Pons (tissue), 1 donor: ENCODE results near the gene PNPLA5.
A peak's percentile ranks its signal among the peaks of the same experiment; 100 is the strongest.

Source experiments
- DNase-seq: peaks from one replicate; pipeline ENCODE4 v3.0.0-alpha.2; 2016; ENCODE audit warnings: low spot score

PNPLA5 gene

DNA sequence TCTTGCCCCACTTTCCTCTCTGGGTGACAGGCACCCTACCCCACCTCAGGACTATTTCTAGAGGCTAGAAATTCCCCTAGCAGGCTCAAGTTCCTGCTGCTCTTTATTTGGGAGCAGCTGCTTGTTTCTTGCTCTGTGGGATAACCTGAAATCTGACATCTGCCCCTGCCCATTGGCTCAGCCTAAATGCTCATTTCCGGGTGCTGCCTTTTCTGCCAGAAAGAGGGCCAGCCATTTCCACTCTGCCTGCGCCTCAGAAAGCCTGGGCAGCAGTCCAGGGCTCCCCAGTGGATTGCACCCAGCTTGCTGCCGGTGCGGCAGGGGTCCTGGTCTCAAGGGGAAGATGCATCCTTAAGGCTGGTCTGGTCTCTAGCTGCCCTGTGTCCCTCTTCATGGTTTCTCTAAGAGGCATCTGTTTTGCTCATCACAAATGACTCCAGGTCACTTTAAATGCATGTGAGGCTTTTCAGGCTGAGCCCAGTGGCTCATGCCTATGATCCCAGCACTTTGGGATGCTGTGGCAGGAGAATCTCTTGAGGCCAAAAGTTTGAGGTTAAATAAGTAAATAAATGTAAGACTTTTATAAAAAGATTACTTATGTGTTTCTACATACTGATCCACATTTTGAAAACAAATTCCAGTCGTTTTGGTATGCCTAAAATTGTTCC lies 10.3 kb upstream of the PNPLA5 start:
- DNase-seq = no peak

DNA sequence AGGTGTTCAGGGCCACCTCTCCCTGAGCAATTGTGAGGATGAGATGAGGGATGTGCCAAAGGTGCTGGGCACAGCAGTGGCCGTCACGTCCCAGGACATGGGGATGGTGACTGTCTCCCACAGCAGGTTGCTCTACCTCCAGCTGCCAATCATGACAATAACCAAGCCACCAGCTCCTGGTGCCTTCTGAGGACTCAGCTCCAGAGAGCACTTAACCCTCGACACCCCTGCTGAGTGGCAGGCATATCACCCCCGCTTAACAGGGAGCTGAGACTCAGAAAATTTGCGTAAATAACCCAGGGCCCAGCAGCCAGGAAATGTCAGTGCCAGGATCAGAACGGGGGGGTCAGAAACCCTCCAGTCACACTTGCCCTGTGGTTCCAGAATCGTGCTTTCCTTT lies 8.4 kb upstream of the PNPLA5 start:
- DNase-seq = no peak

DNA sequence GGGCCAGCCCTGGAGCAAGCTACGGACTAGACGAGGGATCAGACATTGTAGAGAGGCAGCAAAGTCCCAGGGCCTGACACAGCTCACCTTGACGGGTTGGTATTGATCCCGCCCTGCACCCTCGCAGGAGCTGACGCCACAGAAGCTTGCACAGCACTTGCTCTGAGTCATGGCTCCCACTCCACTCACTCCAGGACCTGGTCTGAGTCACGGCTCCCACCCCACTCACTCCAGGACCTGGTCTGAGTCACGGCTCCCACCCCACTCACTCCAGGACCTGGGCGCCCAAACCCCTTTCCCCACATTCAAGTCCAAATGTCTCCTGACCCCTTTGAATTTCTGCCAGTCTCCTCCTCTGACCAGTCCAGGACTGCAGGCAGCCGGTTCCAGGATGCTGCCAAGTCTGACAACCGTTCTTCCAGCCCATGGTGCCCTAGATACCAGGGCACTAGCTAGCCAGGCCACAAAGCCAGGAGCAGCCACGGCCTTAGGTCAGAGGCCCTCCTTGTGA lies 6.0 kb upstream of the PNPLA5 start:
- no peak for DNase-seq

DNA sequence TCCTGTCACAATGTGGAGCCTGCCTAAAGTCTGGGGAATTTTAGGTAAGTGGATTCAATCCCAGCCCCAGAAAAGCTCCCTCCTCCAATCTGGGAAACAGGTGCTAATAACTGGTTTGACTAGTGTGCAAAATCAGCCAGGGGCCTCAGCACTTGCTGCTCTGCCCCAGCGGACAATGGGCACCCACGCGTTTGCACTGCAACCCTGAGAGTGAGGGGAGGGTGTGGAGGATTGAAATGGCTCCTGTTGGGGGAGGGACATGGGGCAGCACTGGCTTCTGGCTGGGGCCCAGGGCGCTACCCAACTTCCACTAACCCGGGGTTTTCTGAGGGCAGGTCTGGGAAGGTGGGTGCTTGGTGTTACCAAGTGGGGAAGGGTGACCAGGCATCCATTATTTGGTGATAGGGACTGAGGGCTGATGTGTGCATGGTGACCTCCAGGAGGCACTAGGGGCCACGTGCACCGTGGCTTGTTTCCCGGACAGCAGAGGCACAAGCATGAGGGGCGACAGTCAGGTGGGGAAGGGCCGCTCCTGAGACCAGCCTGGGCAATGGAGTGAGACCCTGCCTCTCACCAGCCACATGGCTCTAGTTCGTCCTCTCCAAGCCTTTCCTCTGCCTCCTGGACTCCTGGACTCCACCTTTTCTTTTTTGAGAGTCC lies 4.3 kb upstream of the PNPLA5 start:
- no peak for DNase-seq

DNA sequence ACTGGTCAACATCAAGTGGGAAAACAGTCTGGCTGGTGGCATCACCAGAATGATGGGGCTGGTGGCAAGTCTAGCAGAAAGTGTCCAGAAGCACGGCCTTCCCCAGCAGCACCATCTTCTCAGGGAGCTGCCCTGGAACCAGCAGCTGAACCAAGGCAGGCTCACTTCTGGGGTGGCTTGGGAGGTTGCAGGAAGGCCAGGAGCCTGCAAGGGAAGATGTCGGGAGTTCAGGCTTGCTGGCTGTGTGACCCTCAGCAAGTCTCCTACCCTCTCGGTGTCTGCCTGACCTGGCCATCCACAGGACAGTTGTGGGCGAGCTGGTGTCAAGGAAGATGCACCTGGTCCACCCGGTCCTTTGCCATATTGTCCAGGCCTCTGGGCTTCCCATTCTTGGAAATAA lies 2.3 kb upstream of the PNPLA5 start:
- no peak for DNase-seq

DNA sequence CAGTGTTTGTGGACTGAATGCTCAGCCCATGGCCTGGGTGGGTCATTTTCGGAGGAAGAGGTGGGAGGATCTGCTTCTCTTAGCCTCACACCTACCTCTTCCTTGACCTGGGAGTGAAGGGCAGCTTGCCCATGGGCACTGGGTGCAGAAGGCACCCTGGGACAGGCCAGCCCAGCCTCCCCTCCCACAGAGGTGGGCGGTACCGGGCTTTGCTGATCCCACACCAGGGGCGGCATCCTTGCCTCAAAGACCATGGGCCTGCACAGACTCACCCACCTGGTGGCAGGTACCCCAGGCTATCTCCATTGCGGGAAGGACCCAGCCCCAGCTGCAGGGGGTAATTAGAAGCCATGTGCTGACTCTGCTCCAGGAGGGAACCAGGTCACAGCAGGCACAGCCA lies 1.5 kb upstream of the PNPLA5 start:
- no peak for DNase-seq

DNA sequence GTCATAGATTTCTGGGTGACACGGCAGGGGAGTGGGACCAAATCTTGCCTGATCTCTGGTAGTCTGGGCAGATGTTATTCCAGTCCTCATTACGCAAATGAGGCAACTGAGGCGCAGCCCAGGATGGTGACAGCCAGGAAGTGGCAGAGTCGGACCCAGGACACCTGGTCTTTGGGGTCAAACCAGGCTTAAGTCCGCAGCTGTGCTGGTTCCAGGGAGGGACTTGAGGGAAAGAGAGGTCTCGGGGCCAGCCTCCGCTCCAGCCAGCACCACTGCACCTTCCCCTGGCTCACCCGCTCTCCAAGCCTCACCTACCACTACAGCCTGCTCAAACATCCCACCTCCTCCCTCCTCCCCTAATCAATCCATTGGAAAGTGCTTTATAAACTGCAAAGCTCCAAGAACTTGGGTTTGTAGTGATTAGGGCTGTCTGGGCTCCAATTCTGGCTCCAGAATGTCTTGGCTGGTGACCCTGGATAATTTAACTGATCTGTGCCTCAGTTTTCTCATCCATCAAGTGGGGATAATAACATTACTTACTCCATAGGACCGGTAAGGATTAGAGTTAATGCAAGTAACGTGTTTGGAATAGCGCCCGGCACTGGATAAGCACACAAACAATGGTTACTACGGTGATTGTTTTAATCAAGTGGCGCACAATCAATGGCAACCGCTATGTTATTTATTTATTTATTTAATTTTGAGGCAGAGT lies 526 bp upstream of the PNPLA5 start:
- DNase-seq = no peak

DNA sequence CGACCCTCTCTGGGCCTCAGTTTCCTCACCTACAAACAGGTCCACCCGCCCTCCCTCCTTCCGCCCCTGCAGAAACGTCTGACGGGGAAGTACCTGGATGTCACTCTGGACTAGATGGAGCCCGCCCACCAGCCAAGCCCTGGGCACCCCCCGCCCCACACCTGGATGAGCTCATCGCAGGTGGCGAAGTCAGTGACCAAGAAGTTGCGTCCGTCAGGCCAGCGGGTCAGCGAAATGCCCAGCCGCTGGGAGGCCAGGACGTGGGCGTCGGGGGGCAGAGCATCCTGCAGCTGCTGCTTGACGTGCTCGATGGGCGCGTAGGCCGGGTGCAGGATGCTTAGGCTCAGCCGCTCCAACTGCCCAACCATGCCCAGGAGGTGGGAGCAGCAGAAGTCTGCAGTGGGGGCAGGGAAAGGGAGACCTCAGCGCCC lies 897 bp downstream of the PNPLA5 start:
- DNase-seq = no peak

DNA sequence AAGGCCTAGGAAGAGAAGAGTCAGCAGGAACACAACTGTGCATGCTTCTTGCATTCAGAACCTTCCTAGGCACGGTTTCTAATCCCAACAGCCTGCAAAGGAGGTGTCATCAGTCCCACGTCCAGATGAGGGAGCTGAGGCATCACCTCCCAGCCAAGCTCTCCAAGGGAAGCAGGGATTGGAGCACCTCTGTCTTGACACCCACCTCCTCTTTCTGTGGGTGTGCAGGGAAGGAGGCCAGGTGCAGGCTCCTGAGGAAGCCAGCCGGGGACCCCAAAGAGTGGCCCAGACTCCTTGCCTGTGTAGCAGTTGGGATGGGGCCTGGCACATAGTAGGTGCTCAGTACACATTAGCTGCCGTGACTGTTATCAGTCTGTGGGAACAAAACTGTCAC lies 2.0 kb downstream of the PNPLA5 start:
- no peak for DNase-seq

DNA sequence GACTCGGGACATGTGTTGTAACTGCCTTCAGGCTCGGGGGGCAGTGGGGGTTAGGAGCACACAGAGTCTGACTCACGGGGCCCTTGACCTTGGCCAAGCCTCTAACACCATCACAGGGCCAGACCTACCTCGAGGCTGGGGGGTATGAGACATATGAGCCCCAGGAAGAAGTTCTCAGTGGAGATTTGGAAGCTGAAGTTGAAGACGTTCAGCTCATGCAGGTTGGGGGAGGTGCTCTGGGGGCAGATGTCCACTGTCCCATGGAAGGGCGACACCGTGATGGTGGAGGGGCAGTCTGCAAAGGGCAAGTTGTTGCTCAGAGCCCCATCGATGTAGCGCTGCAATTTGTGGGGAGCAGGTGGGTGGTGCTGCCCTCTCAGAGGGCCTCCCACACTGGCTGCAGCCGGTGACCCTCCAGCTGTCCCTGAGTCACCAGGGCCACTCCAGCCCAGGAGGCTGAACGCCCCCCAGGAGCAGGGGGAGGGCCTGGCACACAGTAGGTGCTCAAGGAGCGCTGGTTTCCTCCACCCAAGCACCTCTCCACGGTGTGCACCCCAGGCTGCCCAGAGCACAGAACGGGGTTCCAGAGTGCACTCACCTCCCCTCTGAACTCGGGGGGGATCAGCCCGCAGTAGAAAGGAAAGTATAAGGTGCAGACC lies 2.5 kb downstream of the PNPLA5 start:
- no peak for DNase-seq

DNA sequence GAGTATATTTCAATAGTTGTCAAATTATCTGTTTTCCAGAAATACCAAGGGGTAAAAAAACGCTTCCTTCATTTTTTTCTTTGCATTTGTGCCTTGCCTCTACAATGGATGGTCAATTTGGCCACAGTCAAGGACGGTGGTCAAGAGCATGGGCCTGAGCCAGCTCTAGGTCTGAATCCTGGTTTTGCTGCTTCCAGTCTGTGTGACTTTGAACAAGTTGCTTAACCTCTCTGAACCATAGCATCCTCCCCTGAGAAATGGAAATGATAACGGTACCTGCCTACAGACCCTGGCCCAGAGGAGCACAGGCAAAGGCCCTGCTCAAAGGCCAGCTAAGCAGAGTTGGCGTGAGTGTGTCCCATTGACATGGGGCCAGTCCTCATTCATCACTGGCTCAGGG lies 3.1 kb downstream of the PNPLA5 start:
- no peak for DNase-seq

DNA sequence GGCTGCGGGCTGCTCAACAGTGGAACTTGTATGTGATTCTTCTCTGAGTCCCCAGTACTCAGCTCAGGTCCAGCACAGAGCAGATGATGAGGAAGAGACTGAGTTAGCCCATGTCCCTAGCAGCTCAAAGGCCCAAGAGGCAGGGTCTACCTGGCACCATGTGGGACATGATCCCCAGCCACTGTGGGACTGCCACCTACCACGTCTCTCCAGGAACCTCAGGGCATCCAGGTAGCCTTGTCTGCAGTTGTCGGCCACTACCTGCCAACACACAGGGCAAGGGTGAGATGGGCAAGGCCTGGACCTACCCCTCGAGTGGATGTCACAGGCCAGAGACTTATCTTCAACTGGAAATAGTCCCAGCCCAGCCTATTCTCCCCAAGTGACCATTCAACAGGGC lies 4.4 kb downstream of the PNPLA5 start:
- no peak for DNase-seq

DNA sequence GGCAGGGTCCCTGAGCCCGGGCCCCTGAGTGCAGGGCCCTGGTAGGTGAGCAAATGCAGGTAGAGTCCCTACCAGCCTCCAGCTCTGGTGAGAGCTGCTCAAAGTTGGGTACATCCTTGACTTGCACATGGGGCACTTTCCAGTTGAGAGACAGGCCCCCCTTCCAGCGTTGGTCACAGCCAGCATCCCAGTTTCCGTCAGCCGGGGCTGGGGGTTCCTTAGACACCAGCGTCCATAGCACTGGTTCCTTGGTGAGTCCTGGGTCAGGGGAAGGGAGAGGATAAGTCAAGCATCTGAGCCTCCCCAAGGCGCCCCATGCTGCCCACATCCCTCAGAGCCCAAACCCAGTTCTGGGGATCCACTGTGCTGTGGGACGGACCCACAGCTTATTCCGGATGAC lies 5.6 kb downstream of the PNPLA5 start:
- DNase-seq = no peak

DNA sequence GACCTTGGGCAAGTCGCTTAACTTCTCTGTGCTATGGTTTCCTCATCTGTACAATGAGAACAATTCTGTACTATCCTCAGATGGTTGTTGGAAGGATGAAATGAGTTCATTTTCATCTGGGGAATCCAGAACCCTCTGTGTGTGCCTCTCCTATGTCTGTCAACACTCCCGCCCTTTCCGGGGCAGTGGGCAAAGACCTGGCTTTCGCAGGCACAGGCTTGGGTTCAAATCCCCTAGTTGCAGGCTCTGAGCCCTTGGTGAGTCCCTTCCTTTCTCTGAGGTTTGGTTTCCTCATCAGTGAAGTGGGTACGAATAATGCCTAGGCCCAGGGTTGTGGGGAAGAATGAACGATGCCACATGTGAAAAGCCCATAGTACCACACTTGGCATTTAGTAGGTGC lies 6.0 kb downstream of the PNPLA5 start:
- no peak for DNase-seq

DNA sequence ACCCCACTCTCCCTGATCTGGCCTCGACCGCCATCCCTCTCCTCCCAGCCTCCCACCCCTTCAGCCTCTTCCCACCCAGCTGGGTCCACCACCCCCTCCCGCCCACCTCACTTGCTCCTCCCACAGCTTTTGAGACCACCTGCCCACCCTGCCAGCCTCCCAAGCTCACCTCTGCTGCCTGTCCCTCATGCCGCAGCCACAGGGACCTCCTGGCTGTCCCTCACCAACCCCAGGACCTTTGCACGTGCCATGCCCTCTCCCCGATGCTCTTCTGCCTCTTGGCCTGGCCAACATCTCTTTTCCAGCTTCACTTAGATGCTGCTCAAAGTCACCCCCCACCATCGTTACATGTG lies 6.5 kb downstream of the PNPLA5 start:
- DNase-seq = no peak

DNA sequence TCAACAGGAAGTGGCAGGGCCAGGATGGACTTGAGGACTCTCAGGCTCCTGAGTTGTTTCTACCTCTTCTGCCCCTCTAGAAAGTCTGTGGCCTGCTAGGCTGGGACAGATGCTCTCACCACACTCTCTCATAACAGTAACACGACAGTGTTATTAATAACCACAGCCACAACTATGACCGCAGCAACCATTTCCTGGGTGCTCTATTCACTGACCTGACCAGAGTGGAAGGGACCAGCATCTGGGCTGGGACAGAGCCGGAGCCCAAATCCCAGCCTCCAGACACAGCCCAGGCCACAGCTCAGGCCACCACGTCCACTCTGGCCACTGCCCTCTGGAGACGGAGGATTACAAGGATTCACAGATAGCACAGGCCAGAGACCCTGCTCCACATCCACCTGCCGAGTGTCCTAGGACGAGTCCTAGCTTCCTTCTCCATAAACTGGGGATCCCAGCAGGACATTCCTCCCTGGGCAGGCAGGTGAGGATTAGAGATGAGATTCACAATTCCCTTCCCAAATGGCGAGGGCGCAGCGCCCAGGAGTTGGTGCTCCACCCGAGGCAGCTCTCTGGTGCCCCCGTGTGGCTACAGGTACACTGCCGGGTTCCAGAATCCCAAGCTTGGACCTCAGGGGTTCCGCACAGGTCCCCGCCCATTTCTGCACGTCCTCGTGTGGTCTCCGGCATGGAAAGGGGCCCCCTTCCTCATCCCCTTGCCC lies 7.1 kb downstream of the PNPLA5 start:
- DNase-seq = no peak

DNA sequence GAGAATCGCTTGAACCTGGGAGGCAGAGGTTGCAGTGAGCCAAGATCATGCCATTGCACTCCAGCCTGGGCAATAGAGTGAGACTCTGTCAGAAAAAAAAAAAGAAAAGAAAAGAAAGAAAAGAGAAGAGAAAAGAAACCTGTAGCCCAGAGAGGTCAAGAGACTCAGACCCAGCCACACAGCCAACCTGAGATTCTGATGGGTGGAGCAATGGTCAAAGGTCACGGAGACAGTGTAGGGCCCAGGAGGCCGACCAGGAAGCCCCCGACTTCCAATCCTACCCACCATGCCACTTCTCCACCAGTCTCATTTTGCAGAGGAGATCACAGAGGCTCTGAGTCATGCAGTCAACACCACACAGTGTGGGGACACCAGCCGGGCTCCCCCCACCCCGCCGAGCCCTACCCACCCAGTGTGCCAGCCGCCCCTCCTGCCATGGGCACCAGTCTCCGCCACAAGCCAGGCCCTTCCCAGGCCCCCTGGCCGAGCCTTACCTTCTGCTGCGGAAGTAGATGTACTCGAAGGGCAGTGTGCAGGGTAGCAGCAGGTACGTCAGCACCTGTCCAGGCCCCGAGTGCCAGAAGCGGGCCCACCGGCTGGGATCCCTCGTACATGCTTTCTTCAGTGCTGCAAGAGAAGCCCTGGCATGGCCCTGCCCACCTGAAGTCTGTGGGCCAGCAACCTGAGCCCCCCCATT lies 7.9 kb downstream of the PNPLA5 start:
- DNase-seq = no peak

DNA sequence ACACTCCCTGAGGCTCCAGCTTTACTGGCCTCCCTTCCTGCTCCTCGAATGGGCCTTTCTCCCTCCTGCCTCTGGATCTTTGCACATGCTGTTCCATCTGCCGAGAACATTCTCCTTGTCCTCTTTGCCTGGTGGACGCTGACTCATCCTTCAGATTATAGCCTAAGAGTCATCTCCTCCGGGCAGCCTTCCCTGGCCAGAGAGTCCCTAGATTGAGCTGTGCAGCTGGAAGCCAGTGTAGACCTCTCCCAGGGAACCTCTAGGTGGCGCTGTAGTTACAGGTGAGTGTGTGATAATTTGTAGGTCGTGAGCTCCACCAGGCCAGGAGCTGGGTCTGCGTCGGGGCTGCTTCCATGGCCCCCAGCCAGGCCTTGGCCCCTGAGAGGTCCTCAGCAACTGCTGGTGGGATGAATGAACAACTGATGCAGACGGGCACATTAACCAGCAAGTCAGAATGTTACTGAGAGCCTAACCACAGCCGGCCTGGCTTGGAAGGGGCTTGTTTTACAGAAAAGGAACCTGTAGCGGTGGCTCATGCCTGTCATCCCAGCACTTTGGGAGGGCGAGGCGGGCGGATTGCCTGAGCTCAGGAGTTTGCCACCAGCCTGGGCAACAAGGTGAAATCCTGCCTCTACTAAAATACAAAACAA lies 8.7 kb downstream of the PNPLA5 start:
- DNase-seq = peak; percentile 28

DNA sequence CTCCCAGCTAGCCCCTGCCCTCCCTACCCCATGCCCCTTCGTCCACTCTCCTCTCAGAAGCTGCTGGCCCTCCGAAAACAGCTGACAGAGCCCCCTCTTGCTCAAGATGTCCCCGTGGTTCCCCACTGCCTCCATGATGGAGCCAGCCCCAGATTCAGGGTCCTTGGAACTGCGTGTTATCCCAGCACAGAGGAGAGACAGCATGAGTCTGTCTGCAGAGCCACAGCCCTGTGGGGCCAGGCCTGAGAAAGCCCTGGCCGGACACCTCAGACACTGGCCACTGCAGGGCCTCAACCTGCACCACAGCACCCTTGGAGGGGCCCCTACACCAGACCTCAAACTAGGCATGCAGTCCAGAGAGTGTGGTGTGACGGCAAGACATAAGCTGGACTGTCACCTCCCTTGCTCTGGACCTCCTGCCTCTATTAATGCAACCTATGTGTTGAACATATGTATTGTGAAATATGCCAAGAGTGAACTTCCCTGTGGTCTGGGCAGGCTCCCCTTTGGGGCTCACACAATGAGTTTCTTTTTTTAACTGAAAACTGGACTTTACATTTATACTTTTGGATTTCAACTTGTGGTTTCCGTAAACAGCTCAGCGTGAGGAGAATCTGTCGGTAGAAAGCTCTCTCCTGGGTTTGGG lies 9.6 kb downstream of the PNPLA5 start:
- DNase-seq = no peak
